HG03095 (cell line): Measurements from ENCODE around the gene TP53RK.

Experiments
- ATAC-seq: cut with Tn5 transposase; IDR thresholded peaks from one replicate; pipeline ENCODE4 v1.9.1; 2021; ENCODE audit warnings: moderate library complexity; ENCODE audit not compliant: unreplicated experiment

Gene TP53RK

DNA sequence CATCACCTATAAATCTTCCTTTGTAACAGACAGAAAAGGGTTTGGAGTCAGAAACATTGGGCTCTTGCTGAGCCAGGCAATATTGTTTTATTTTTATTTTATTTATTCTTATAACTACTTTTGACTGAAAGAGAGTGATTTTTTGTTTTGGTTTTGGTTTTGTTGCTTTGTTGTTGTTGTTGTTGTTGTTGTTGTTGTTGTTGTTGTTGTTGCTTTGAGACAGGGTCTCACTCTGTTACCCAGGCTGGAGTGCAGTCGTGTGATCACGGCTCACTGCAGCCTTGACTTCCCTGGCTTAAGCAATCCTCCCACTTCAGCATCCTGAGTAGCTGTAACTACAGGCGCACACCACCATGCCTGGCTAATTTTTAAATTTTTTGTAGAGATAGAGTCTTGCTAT is 22.9 kb downstream of the TP53RK start:
- no peak for ATAC-seq

- ATAC-seq: no peak
These were observed 23.6 kb downstream of the TP53RK start for GRCh38 chr20:46665602-46666001.

- no peak for ATAC-seq
These were observed 25.7 kb downstream of the TP53RK start for GRCh38 chr20:46663531-46663930.

DNA sequence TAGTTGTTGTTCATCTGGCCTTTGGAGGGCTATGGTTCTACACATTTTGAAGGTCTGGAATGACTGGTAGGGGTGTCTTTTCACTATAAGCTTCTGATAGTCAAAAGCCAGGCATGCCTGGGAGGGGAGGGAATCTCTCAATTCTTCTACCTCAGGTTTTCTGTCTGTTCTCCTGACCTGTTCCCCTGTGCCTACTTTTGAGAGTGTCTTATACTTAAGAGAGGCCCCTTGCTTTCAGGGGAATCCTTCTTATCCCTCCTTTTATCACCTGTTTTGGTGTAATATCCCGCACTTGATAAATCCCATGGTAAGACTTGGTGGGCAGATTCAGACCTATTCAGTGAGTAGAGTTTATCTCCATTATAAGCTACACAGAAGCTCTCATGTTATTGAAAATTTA is 27.6 kb downstream of the TP53RK start:
- ATAC-seq: no peak

- no peak for ATAC-seq
These were observed 28.8 kb downstream of the TP53RK start for GRCh38 chr20:46660487-46660886.

DNA sequence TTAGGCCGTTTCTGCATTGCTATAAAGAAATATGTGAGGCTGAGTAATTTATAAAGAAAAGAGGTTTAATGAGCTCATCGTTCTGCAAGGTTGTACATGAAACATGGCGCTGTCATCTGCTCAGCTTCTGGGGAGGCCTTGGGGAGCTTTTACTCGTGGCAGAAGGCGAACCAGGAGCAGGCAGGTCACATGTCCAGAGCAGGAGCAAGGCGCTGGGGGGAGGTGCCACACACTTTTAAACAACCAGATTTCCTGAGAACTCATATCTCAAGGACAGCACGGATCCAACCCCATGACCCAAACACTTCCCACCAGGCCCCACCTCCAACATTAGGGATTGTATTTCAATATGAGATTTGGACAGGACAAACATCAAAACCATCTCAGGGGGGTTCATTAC is 31.6 kb downstream of the TP53RK start:
- ATAC-seq: no peak

DNA sequence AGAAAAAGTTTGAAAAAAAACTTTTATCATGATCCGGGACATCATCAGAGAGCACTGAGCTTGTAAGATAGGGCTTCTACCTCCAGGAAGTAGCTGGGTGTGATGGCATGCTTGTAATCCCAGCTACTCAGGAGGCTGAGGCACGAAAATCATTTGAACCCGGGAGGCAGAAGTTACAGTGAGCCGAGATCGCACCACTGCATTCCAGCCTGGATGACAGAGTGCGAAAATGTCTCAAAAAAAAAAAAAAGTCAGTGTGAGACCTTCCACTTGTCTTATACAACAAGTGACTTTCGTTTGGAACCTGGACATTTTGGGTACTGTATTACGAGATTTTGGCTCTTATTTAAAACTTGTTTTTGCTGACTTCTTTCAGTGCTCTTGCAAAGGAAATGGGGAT is 32.1 kb downstream of the TP53RK start:
- no peak for ATAC-seq

- no peak for ATAC-seq
These were observed 36.5 kb downstream of the TP53RK start for GRCh38 chr20:46652699-46653098.

DNA sequence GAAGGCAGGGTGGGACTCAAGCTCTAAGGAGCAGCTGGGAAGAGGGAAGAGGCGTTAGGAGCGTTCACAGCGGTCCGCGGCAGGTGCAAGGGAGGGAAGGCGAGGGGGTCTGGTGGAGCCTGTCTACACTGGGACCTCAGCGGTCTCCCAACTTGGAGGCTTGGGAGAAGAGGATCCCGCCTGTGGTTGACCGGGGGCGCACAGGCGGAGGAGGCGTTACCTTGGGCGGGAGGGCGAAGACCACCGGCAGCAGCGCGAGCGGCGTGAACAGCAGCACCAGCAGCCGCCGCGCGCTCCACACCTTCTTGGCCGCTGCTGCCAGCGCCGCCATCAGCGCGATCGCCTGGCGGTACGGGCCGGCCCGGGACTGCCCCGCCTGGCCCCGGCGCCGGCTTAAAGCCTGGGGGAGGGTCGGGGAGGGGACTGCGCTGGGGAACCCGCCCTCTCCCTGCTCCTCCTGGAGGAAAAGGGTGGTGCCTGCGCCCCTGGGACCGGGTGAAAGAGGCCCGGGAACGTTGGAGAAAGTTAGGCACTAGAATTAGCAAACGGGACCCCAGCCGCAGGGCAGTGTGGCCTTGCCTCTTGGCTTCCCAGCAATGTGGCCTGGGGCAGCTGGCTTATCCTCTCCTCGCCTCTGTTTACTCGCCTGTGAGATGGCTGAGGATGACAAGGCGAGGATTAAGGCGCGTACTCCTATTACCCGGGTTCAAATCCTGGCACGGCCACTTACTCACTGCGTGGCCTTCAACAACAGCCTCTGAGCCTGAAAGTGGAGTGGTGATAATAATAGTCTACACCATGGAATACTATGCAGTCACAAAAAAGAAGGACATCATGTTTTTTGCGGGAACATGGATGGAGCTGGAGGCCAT is 37.9 kb downstream of the TP53RK start, which contains the start of gene SLC13A3:
TSS of gene SLC13A3 (minus strand) at position 369 of the 872 bp plus-strand sequence. CDS start at position 331, 38 bp downstream.
- no peak for ATAC-seq

GRCh38 chr20:46650575-46651090 is 38.6 kb downstream of the TP53RK start:
- ATAC-seq: no peak

GRCh38 chr20:46649965-46650542 is 39.2 kb downstream of the TP53RK start:
- no peak for ATAC-seq

- no peak for ATAC-seq
These were observed 39.6 kb downstream of the TP53RK start for GRCh38 chr20:46649650-46649949.

DNA sequence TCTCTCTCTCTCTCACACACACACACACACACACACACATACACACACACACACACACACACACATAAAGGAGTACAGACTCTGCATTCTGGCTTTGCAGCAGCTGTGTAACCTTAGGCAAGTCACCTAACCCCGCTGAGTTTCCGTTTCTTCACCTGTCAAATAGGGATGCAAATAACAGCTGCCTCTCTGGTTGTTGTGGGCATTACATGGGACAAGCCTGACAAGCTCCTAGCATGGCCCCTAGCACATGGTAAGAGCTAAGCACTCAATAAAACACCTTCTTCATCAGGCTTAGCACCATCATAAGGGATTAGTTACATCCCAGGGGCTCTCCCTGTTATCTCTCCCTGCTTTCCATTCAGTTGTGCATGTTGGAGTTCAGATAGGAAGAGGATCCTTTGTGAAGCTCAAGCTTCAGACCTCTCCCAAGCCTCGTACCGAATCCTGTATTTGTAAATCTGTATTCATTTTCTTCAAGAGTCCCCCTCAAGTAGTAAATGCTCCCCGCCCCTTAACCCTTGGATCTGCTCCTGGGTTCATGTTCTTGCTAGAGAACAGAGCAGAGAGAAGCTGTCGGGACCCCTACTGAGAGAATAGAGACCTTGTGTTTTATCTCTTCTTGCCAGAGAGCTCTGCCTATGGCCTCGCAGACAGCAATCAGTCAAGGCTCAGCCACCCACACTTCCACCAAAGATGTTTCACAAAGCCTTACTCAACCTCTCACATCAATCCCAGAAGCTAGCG is 40.2 kb downstream of the TP53RK start:
- no peak for ATAC-seq

DNA sequence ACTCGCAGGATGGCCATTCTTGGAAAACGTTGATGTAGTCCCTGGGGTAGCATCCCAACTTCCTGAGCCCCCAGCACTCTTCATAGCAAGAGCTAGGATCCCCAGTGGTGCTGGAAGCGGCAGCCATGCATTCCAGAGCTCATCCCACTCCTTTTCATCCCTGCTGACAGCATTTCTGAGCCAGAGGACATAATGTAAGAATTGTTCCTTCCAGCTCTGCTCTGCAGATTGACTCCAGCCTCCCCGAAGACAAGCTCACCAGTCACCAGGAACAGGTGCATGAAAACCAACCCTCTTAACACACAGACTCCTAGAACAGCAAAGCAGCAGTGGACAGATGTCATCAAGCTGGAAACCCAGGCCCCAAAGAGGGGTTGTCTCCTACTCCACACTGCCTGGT is 41.8 kb downstream of the TP53RK start:
- no peak for ATAC-seq

DNA sequence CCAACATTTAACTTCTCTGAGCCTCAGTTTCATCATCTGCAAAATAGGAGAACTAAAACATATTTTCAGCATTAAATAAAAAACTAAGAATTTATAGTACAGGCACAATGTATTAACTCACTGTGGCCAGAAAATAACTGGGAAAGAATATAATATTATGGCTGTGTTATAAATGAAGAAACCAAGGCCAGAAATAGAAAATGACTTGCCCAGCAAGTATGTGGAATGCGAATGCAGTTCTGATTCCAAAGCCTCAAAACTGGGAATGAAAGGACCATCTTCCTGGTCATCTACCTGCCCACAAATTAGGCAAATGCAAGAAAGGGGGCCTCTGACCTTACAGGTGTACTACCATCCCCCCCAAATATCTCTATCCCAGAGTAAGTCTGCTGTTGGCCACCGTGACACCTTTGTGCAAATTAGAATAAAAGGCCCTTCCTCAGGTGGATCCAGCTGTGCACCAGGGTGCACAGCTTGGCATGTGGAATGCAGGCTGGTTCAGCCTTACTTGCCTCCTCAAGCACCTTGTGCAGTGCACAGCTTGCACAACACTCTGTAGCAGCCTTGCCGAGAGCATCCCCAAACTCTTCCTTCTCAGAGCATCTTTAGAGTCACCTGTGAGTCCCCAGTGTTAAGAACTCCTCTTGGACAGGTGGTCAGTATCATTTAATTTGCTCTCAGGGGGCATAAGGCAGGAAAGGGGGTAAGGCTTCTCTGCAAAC is 42.4 kb downstream of the TP53RK start:
- no peak for ATAC-seq

DNA sequence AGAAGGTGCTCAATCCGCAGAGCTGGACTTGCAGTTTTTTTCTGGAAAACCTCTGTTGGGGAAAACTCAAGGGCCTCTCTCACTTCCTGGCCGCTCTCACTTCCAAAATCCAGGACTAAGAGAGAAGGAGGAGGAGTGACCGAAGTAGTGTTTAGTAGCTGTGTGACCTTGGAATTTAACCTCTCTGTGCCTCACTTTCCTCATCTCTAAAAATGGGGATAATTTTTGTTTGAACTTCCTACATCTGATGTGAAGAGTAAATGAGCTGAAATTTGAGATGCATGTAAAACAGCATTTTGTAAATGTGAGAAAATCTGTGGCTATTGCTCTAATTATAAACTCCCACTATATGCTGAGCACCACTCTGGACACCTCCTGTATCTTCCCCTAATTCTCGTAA is 43.1 kb downstream of the TP53RK start:
- ATAC-seq: no peak

DNA sequence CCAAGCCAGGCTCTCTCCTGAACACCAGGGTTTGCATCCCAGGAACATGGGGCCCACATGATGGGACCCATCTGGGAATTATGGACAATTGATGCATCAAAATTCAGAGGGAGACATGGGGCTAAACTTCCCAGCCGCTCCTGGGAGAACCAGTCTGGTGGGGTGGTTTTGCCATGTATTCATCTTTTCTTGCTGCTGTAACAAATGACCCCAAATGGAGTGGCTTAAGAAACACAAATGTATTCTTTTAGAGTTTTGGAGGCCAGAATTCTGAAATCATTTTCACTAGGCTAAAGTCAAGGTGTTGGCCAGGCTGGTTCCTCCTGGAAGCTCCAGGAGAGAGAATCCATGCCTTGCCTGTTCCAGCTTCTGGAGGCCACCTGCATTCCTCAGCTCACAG is 44.5 kb downstream of the TP53RK start:
- no peak for ATAC-seq

DNA sequence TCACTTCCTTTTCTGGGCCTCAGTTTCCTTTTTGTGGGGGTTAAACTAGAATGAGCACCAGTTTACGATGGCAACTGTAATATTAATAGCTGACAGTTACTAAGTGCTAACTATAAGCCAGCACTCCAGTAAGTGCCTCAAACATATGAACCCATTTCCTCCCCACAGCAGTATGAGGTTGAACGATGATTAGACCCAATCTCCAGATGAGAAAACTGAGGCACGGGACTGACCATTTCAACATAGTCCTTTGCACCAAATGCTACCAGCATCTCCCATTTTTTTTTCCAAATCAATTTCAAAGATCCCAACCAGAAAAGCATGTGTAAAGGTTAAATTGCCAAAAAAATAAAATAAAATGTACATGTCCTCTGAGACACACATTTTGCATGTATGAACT is 45.1 kb downstream of the TP53RK start:
- no peak for ATAC-seq

GRCh38 chr20:46642969-46643343 is 46.3 kb downstream of the TP53RK start:
- ATAC-seq: no peak

DNA sequence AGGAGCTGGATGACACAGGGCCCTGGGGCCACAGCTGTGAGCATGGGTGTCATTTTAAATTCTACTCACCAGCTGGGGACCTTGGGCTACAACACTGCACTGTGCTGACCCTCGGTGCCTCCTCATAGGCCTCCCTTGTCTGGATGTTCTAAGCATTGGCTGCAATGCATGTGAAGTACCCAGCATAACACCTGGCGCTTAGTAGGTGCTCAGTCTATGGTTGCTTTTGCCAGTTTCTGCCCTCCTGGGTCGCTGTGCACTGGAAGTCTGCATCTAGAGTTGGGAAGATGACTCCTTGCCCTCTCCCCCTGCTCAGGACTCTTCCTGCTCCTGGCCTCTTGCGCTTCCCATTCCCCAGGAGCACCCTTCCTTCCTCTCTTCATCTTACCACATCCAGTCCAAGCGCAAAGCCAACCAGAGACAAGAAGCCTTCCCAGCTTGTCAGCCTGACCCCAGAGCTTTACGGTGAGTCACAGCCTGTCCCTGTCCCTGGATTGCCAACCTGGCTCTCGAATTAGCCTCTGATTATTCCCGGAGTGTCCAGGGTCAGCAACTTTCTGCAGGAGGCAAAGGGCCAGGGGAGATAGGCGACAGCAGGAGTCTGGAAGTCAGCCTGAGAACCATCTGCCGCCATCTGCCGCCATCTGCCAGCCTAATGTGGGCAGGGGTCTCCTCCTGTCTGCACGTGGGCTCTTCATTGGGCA is 46.8 kb downstream of the TP53RK start:
- ATAC-seq: no peak

DNA sequence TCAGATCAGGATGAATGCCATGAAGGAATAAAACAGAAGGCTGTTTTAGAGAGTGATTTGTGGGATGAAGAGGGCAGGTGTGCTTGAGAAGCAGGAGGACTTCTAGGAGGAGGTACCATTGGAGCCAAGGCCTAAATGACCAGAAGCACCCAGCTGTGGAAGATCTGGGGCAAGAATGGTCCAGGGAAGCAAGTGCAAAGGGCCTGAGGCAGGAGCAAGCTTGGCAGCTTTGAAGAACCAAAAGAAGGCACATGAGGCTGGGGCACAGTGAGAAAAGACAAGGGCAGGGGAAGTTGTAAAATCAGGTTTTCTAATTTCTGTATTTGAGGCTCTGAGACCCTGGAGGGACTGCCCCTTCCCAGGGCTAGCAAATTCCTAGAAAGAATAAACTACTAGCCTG is 47.8 kb downstream of the TP53RK start:
- ATAC-seq: no peak
